ENCODE measurements around the gene MGRN1. TPM values are rescaled to one million over a fixed set of nuclear protein-coding genes. Genes with fewer than 3 reads are reported as not detected.

The MGRN1 gene
- total RNA-seq, 1 experiment from 2014 or later, result 22.7 TPM

- CTCF ChIA-PET, result no interaction called here
- Histone ChIP-seq H3K4me2 (ENCODE audit: low read length) (no peak overlapping the region), H3K36me3 (ENCODE audit: low read depth, low read length) (no peaks in the 10 kb centered on the region), H3K27ac (ENCODE audit: low read length) (no peak overlapping the region), H3K9me3 (ENCODE audit: low read length) (no peaks in the 10 kb centered on the region), H3K79me2 (ENCODE audit: low read length) (peaks cover 24% of the 10 kb centered on the region), H3K9ac (ENCODE audit: low read length) (no peak overlapping the region), H3K4me1 (ENCODE audit: insufficient read depth, low read length) (no peaks in the 10 kb centered on the region), H3K27me3 (ENCODE audit: low read length) (no peaks in the 10 kb centered on the region), H2AFZ (ENCODE audit: low read length) (no peak overlapping the region), H4K20me1 (ENCODE audit: low read length) (no peaks in the 10 kb centered on the region), H3K9me2 (replicated peaks; ENCODE audit: low read length) (no peaks in the 10 kb centered on the region), H3F3A (ENCODE audit: low read length, unreplicated experiment) (no peaks in the 10 kb centered on the region), H3K4me3 (ENCODE audit: low read length) (no peak overlapping the region)
- POLR2A ChIA-PET (ENCODE audit: unreplicated experiment), result no interaction called here
- no TSS peak for BruUV-seq (replicated peaks)
- TF ChIP-seq EZH2 (IDR thresholded peaks at IDR 0.05; ENCODE audit: low read length, unreplicated experiment), result no peak
- TF ChIP-seq EZH2phosphoT487 (IDR thresholded peaks at IDR 0.05; ENCODE audit: borderline replicate concordance, low read length), result no peak
- no peak for TF ChIP-seq CTCF (conservative IDR thresholded peaks at IDR 0.05; ENCODE audit: low read depth, low read length)
- DNase-seq, result no peak
- intact Hi-C loops (cut with micrococcal nuclease), result loop anchor here (5.0 to 10.0 kb wide), 2 partner anchors 72 to 215 kb away; partner anchors contain the start of gene ROGDI
- ATAC-seq, result no peak
Observed at GRCh38 chr16:4729876-4730275, 105.2 kb downstream of the MGRN1 start.

GRCh38 chr16:4733211-4733742, 108.7 kb downstream of the MGRN1 start:
- BruUV-seq (replicated peaks), result no TSS peak
- H3K4me2 ChIP-seq (ENCODE audit: low read length), result peak overlapping the region; percentile 100
- peak overlapping the region; percentile 94 for H3K4me3 ChIP-seq (ENCODE audit: low read length)
- no peaks in the 10 kb centered on the region for H3K36me3 ChIP-seq (ENCODE audit: low read depth, low read length)
- TF ChIP-seq EZH2 (IDR thresholded peaks at IDR 0.05; ENCODE audit: low read length, unreplicated experiment), result no peak
- no peak for TF ChIP-seq EZH2phosphoT487 (IDR thresholded peaks at IDR 0.05; ENCODE audit: borderline replicate concordance, low read length)
- intact Hi-C loops (cut with micrococcal nuclease), result loop anchor here (5.0 to 10.0 kb wide), 2 partner anchors 69 to 212 kb away; partner anchors contain the start of gene ROGDI
- peak overlapping the region; percentile 94 for H3K9ac ChIP-seq (ENCODE audit: low read length)
- H3K27me3 ChIP-seq (ENCODE audit: low read length), result no peaks in the 10 kb centered on the region
- DNase-seq (no peak), ATAC-seq (no peak)
- H3K79me2 ChIP-seq (ENCODE audit: low read length), result peaks cover 24% of the 10 kb centered on the region
- no peaks in the 10 kb centered on the region for H3F3A ChIP-seq (ENCODE audit: low read length, unreplicated experiment)
- H3K27ac ChIP-seq (ENCODE audit: low read length), result no peak overlapping the region
- CTCF ChIA-PET, result no interaction called here
- H4K20me1 ChIP-seq (ENCODE audit: low read length), result no peaks in the 10 kb centered on the region
- peak overlapping the region; percentile 94 for H2AFZ ChIP-seq (ENCODE audit: low read length)
- POLR2A ChIA-PET (ENCODE audit: unreplicated experiment), result no interaction called here
- H3K9me2 ChIP-seq (replicated peaks; ENCODE audit: low read length), result no peaks in the 10 kb centered on the region
- H3K4me1 ChIP-seq (ENCODE audit: insufficient read depth, low read length), result no peaks in the 10 kb centered on the region; the same call in 1 of the 2 replicates
- H3K9me3 ChIP-seq (ENCODE audit: low read length), result no peaks in the 10 kb centered on the region

GRCh38 chr16:4733747-4734062, 109.1 kb downstream of the MGRN1 start:
- Histone ChIP-seq H3K79me2 (ENCODE audit: low read length) (peaks cover 24% of the 10 kb centered on the region), H3F3A (ENCODE audit: low read length, unreplicated experiment) (no peaks in the 10 kb centered on the region), H3K27me3 (ENCODE audit: low read length) (no peaks in the 10 kb centered on the region), H2AFZ (ENCODE audit: low read length) (peak overlapping the region; percentile 94), H3K9ac (ENCODE audit: low read length) (peak overlapping the region; percentile 94), H3K9me2 (replicated peaks; ENCODE audit: low read length) (no peaks in the 10 kb centered on the region), H3K27ac (ENCODE audit: low read length) (peak overlapping the region; percentile 28; the same call in 1 of the 2 replicates), H3K9me3 (ENCODE audit: low read length) (no peaks in the 10 kb centered on the region), H3K4me2 (ENCODE audit: low read length) (peak overlapping the region; percentile 100), H3K36me3 (ENCODE audit: low read depth, low read length) (no peaks in the 10 kb centered on the region), H3K4me3 (ENCODE audit: low read length) (peak overlapping the region; percentile 94), H3K4me1 (ENCODE audit: insufficient read depth, low read length) (no peaks in the 10 kb centered on the region; the same call in 1 of the 2 replicates), H4K20me1 (ENCODE audit: low read length) (no peaks in the 10 kb centered on the region)
- CTCF ChIA-PET, result no interaction called here
- TF ChIP-seq EZH2phosphoT487 (IDR thresholded peaks at IDR 0.05; ENCODE audit: borderline replicate concordance, low read length) (no peak), CTCF (conservative IDR thresholded peaks at IDR 0.05; ENCODE audit: low read depth, low read length) (no peak), EZH2 (IDR thresholded peaks at IDR 0.05; ENCODE audit: low read length, unreplicated experiment) (no peak)
- intact Hi-C loops (cut with micrococcal nuclease), result loop anchor here (5.0 to 10.0 kb wide), 2 partner anchors 69 to 211 kb away; partner anchors contain the start of gene ROGDI
- TSS peak; percentile 44 for BruUV-seq (replicated peaks)
- ATAC-seq (peak; percentile 4), DNase-seq (no peak)
- POLR2A ChIA-PET (ENCODE audit: unreplicated experiment), result interaction anchor here (1.2 kb wide), 1 partner anchor 69 kb away, joined by 5 read pairs; no protein-coding TSS in a partner anchor
